Parathyroid adenoma (tissue), 2 donors: ENCODE measurements around the gene COL11A1.

Source experiments
- H2AFZ ChIP-seq: fragments of 300-600 bp; sonication (generic); one replicate; pipeline ENCODE4 v1.7.0; 2017; ENCODE audit warnings: antibody characterized with exemption, mild to moderate bottlenecking
- H3K27ac ChIP-seq: fragments of 300-600 bp; sonication (generic); one replicate; pipeline ENCODE4 v1.7.0; 2017
- H3K27me3 ChIP-seq: fragments of 300-600 bp; sonication (generic); one replicate; pipeline ENCODE4 v1.7.0; 2017; ENCODE audit warnings: low read length; ENCODE audit not compliant: control insufficient read depth, insufficient read depth
- H3K36me3 ChIP-seq: fragments of 300-600 bp; sonication (generic); one replicate; pipeline ENCODE4 v1.7.0; 2017; ENCODE audit warnings: low read length; ENCODE audit not compliant: control insufficient read depth, insufficient read depth
- H3K4me1 ChIP-seq: fragments of 300-600 bp; sonication (generic); one replicate; pipeline ENCODE4 v1.7.0; 2017; ENCODE audit warnings: control low read depth
- H3K4me2 ChIP-seq: fragments of 300-600 bp; sonication (generic); one replicate; pipeline ENCODE4 v1.7.0; 2017; ENCODE audit warnings: low read length
- H3K4me3 ChIP-seq: fragments of 300-600 bp; sonication (generic); one replicate; pipeline ENCODE4 v1.7.0; 2017; ENCODE audit warnings: low read depth, low read length
- H3K79me2 ChIP-seq: fragments of 300-600 bp; sonication (generic); one replicate; pipeline ENCODE4 v1.7.0; 2017; ENCODE audit warnings: control low read depth
- H3K9ac ChIP-seq: fragments of 300-600 bp; sonication (generic); one replicate; pipeline ENCODE4 v1.7.0; 2017; ENCODE audit warnings: mild to moderate bottlenecking
- H3K9me3 ChIP-seq: fragments of 300-600 bp; sonication (generic); one replicate; pipeline ENCODE4 v1.7.0; 2017; ENCODE audit warnings: low read length; ENCODE audit not compliant: control insufficient read depth
- CTCF ChIP-seq: fragments of 300-600 bp; sonication (generic); IDR thresholded peaks from one replicate; pipeline ENCODE4 v1.7.0; 2017; ENCODE audit warnings: antibody characterized with exemption, mild to moderate bottlenecking
- donor health status: primary hyperparathyroidism.

The COL11A1 gene

GRCh38 chr1:103122983-103123720 is 14.8 kb upstream of the COL11A1 start:
- H3K9me3 ChIP-seq, result no peaks in the 10 kb centered on the region
- H3K79me2 ChIP-seq, result no peaks in the 10 kb centered on the region
- no peaks in the 10 kb centered on the region for H3K36me3 ChIP-seq
- H2AFZ ChIP-seq, result no peak overlapping the region
- no peak for TF ChIP-seq CTCF
- no peak overlapping the region for H3K4me2 ChIP-seq
- H3K9ac ChIP-seq, result no peak overlapping the region
- H3K4me1 ChIP-seq, result no peaks in the 10 kb centered on the region
- no peak overlapping the region for H3K4me3 ChIP-seq
- H3K27ac ChIP-seq, result no peak overlapping the region
- H3K27me3 ChIP-seq, result no peaks in the 10 kb centered on the region

GRCh38 chr1:103120981-103121380 is 12.7 kb upstream of the COL11A1 start:
- H3K4me2 ChIP-seq, result no peak overlapping the region
- H3K79me2 ChIP-seq, result no peaks in the 10 kb centered on the region
- no peaks in the 10 kb centered on the region for H3K9me3 ChIP-seq
- no peak overlapping the region for H2AFZ ChIP-seq
- no peak for TF ChIP-seq CTCF
- H3K27me3 ChIP-seq, result no peaks in the 10 kb centered on the region
- no peak overlapping the region for H3K4me3 ChIP-seq
- no peaks in the 10 kb centered on the region for H3K4me1 ChIP-seq
- no peaks in the 10 kb centered on the region for H3K36me3 ChIP-seq
- H3K9ac ChIP-seq, result no peak overlapping the region
- no peak overlapping the region for H3K27ac ChIP-seq

DNA sequence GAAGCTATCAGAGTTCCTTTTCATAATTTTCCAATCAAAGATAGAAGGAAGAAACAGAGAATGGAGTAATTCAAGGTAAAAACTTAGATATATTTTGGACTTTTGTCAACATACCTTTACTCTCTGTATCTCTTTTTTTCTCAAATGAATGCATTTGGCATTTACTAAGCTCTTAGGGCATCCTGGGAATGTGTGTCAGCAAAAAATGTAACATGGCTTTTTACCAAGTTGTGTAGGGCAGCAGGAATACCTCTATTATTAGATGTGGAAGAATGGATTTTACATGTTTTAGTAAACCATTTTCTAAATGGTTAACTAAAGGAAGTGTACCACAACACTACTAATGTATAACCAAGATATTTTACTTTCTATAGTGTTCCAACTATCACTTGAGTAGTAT is 4.2 kb upstream of the COL11A1 start:
- H3K79me2 ChIP-seq, result no peaks in the 10 kb centered on the region
- H3K36me3 ChIP-seq, result no peaks in the 10 kb centered on the region
- no peak overlapping the region for H3K4me3 ChIP-seq
- no peak overlapping the region for H3K9ac ChIP-seq
- H3K9me3 ChIP-seq, result no peaks in the 10 kb centered on the region
- H3K4me1 ChIP-seq, result no peaks in the 10 kb centered on the region
- no peaks in the 10 kb centered on the region for H3K27me3 ChIP-seq
- TF ChIP-seq CTCF, result no peak
- no peak overlapping the region for H2AFZ ChIP-seq
- H3K27ac ChIP-seq, result no peak overlapping the region
- H3K4me2 ChIP-seq, result no peak overlapping the region

DNA sequence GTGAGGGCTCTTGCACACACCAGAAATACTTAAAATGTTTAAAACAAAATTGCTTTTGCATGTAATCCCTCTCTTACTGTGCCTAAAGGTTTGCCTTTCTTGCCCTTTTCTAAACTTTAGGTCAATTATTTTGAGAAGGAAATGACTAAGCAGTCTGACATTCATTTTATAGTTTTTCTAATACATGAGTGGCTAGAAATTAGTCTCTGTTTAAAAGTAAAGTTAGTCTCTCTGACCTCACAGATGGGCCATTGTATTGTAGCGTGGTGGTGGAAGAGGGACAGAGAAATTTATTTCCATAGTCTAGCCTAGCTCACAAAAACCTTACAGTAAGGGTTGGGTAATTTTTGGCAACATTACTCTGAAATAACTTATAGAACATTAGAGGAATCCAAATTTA is 3.6 kb upstream of the COL11A1 start:
- Histone ChIP-seq H3K27ac (no peak overlapping the region), H3K4me2 (no peak overlapping the region), H3K4me3 (no peak overlapping the region), H3K79me2 (no peaks in the 10 kb centered on the region), H2AFZ (no peak overlapping the region), H3K27me3 (no peaks in the 10 kb centered on the region), H3K9ac (no peak overlapping the region), H3K9me3 (no peaks in the 10 kb centered on the region), H3K36me3 (no peaks in the 10 kb centered on the region), H3K4me1 (no peaks in the 10 kb centered on the region)
- TF ChIP-seq CTCF, result no peak

GRCh38 chr1:103110701-103111100 is 2.4 kb upstream of the COL11A1 start:
- no peak overlapping the region for H3K27ac ChIP-seq
- no peaks in the 10 kb centered on the region for H3K79me2 ChIP-seq
- H3K4me3 ChIP-seq, result no peak overlapping the region
- TF ChIP-seq CTCF, result no peak
- no peak overlapping the region for H3K9ac ChIP-seq
- no peaks in the 10 kb centered on the region for H3K4me1 ChIP-seq
- no peaks in the 10 kb centered on the region for H3K9me3 ChIP-seq
- no peak overlapping the region for H2AFZ ChIP-seq
- H3K36me3 ChIP-seq, result no peaks in the 10 kb centered on the region
- H3K27me3 ChIP-seq, result no peaks in the 10 kb centered on the region
- H3K4me2 ChIP-seq, result no peak overlapping the region
